Keratinocyte (primary cell): ENCODE data around the gene CEP131.

Experiments used
- CTCF ChIP-seq, 3 experiments: IDR thresholded peaks in 1 of 3; conservative IDR thresholded peaks in 1 of 3; optimal IDR thresholded peaks in 1 of 3; 2 replicates in 2 of 3; 3 replicates in 1 of 3; pipeline versions ENCODE3 to v1.5.1; 2011; ENCODE audit warnings: low read length in 3 of 3, mild to moderate bottlenecking in 3 of 3, moderate library complexity in 2 of 3, control low read depth in 1 of 3, inconsistent platforms in 1 of 3; ENCODE audit not compliant: insufficient read depth in 2 of 3; ENCODE audit errors: extremely low read depth in 1 of 3
- EZH2 ChIP-seq: IDR thresholded peaks from one replicate; pipeline ENCODE4 v1.6.1; 2012; ENCODE audit warnings: inconsistent platforms, mild to moderate bottlenecking, low read length, moderate library complexity

- TF ChIP-seq CTCF (optimal IDR thresholded peaks at IDR 0.05 in 1 of 3, IDR thresholded peaks at IDR 0.05 in 1 of 3, conservative IDR thresholded peaks at IDR 0.05 in 1 of 3; ENCODE audit: extremely low read depth in 1 of 3, insufficient read depth in 2 of 3, low read length in 3 of 3) (no peak), EZH2 (no peak)
These were observed 49.0 kb downstream of the CEP131 start for GRCh38 chr17:81173762-81174155.
